ENCODE data around the gene BPIFB3. TPM values are rescaled to one million over a fixed set of nuclear protein-coding genes. Genes with fewer than 3 reads are reported as not detected.
"Not testable (repeated sequence)": the region's sequence is repeated elsewhere in the genome, so short reads cannot be mapped to it uniquely, and the experiment has no call there.

The BPIFB3 gene
- total RNA-seq, 1 donor from 2014 or later = not detected

DNA sequence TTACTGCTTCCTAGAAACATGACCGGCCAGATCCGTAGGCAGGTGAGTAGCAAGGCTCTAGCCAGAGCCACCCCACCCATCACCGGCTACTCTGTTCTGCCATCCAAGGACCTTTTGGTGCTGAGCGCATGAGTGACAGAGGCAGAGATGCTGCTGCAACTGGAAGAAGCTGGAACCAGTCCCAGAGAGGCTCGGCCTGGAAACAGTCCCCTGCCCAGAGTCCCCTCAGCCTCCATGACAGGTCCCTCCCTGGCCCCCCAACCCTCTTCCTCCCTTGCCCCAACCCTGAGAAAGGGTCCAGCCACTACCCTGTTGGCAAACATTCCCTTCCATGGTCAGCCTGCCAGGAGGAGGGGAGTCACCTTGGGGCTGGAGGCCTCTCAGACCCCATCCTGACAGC is 57.6 kb downstream of the BPIFB3 start:
- DNase-seq = no peak
- H3K4me1 Mint-ChIP-seq = no peaks in the 10 kb centered on the region
- H3K27ac Mint-ChIP-seq = no peak overlapping the region
- no peaks in the 10 kb centered on the region for H3K9me3 Mint-ChIP-seq
- no peak overlapping the region for H3K4me3 Mint-ChIP-seq
- no peaks in the 10 kb centered on the region for H3K36me3 Mint-ChIP-seq (ENCODE audit: low read depth)
- intact Hi-C loops (cut with micrococcal nuclease) = no loop called here
- H3K27me3 Mint-ChIP-seq = no peaks in the 10 kb centered on the region

DNA sequence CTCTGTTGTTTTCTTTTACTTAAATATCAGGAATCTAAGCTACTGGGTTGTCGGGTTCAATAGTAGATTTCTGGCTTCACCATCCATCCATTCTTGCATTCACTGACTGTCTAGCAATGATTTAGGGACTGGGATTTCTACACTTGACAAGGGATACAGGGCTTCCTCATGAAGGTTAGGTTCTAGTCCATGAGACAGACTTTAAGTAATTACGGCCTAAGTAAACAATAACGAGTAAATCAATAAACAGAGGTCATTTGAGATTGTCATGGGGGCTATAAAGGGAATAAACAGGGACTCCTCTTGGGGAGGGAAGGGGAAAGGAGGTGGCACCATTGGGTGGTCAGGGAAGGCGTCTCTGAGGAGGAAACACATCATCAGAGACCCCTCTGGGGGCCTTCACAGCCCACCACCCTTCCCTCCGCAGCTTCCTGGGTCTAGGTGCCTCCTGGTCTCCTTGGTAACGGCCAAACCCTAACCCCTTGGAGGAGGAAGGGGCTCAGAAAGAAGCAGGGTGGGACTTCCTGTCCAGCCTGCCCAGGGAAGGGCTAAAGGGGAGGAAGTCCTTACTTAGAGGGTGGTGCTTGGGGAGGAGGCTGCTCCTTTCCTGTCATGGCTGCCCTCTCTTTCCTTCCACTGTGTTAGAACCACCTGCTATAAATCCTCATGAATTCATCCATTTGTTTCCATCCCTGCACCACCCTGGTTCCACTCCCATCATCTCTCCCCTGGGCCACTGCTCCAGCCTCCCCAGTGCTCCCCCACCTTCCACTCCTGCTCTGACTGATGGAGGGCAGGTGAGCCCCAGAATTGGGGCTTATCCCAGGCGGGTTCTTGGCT is 59.1 kb downstream of the BPIFB3 start:
- Mint-ChIP-seq H3K36me3 (ENCODE audit: low read depth) (no peaks in the 10 kb centered on the region), H3K4me1 (no peaks in the 10 kb centered on the region), H3K9me3 (no peaks in the 10 kb centered on the region), H3K27me3 (no peaks in the 10 kb centered on the region), H3K4me3 (no peak overlapping the region), H3K27ac (no peak overlapping the region)
- no peak for DNase-seq
- intact Hi-C loops (cut with micrococcal nuclease) = no loop called here

DNA sequence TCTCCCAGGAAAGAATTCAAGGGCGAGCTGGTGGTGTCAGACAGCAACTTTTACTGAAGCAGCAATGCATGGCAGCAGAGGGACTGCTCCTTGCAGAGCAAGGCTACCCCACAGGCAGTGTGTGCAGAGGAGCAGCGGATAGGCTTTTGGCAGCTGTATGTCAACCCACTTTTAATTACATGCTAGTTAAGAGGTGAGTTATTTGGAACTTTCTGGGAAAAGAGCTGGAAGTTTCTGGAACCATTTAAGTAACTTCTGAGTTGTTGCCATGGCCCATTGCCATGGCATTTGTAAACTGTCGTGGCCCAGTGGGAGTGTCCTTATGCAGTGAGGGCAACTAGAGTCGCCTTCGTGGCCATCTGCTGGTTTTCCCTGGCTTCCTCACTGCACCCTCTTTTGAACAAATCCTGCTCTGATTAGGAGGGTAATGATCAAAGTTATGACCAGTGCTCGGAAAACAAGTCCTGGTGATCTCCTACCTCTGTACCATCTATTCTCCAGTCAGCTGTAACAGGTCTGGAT is 59.7 kb downstream of the BPIFB3 start:
- no peaks in the 10 kb centered on the region for H3K9me3 Mint-ChIP-seq
- H3K4me3 Mint-ChIP-seq = no peak overlapping the region
- H3K27me3 Mint-ChIP-seq = no peaks in the 10 kb centered on the region
- intact Hi-C loops (cut with micrococcal nuclease) = no loop called here
- DNase-seq = no peak
- no peak overlapping the region for H3K27ac Mint-ChIP-seq
- H3K36me3 Mint-ChIP-seq (ENCODE audit: low read depth) = no peaks in the 10 kb centered on the region
- no peaks in the 10 kb centered on the region for H3K4me1 Mint-ChIP-seq

DNA sequence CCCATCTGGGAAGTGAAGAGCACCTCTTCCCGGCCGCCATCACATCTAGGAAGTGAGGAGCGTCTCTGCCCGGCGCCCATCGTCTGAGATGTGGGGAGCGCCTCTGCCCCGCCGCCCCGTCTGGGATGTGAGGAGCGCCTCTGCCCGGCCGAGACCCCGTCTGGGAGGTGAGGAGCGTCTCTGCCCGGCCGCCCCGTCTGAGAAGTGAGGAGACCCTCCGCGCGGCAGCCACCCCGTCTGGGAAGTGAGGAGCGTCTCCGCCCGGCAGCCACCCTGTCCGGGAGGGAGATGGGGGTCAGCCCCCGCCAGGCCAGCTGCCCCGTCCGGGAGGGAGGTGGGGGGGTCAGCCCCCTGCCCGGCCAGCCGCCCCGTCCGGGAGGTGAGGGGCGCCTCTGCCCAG is 61.8 kb downstream of the BPIFB3 start:
- H3K4me3 Mint-ChIP-seq; H3K27me3 Mint-ChIP-seq; H3K4me1 Mint-ChIP-seq; intact Hi-C loops (cut with micrococcal nuclease); H3K27ac Mint-ChIP-seq; H3K36me3 Mint-ChIP-seq (ENCODE audit: low read depth); DNase-seq; H3K9me3 Mint-ChIP-seq: not testable (repeated sequence)

DNA sequence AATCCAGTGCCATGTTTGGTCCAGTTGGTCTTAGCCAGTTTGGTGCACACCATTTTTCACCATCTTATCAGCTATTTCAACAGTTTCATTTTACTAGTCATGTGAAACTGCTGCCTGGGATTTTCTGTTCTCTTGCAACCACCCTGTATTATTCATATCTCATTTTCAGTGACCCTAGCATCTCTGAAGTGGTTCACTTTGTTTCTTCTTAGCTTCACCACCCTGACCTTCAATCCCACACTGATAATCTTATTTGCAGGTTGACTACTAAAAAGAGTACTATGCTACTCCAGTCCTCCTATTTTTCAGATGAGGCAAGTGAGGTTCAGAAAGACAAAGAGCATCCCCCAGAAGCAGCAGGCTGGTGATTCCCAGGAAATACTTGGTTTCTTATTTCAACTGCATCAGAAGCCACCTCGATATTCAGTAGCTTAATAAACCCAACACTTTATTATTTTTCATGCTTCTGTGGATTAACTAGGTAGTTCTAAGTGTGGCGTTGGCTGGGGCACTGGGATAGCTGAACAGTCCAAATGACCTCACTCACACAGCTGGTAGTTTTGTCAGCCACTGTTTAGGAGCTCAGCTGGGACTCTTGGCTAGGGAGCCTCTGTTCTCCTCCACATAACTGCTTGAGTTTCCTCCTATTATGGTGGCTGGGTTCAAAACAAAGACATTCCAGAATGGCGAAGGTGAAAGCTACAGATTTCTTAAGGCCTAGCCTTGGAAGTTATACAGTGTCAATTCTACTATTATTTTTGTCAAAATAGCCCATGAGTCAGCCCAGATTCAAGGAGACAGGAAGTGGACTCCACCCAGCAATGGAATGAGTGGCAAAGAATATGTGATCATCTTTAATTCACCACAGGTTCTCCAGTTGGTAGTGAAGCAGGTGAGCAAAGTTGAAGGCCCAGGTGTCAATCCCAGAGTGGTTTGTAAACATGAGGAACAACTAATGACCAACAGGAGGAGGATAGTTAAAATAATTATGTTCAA is 66.3 kb downstream of the BPIFB3 start:
- no peak for DNase-seq
- intact Hi-C loops (cut with micrococcal nuclease) = no loop called here
- H3K4me3 Mint-ChIP-seq = no peak overlapping the region
- H3K36me3 Mint-ChIP-seq (ENCODE audit: low read depth) = no peaks in the 10 kb centered on the region
- peaks cover 10% of the 10 kb centered on the region for H3K4me1 Mint-ChIP-seq
- H3K27me3 Mint-ChIP-seq = no peaks in the 10 kb centered on the region
- no peak overlapping the region for H3K27ac Mint-ChIP-seq
- peaks cover 9% of the 10 kb centered on the region for H3K9me3 Mint-ChIP-seq

DNA sequence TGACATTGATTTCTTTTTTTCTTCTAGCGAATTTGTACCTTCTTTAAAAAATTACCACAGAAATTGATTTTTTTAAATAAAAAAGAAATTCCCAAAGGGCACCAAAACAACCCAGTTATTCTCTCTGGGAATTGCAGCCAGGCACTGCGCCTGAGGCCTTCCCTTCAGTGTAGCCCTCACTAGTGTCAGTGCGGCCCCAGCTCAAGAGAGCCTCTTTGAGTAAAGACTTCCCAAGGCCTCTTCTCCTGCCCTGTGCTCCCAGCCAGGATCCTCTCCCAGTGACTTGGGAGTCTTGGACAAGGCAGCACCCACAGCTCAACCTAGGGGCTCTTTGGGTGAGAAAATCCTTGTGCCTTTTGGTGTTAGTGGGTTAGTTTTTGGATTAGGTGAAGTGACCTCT is 67.2 kb downstream of the BPIFB3 start:
- no peaks in the 10 kb centered on the region for H3K36me3 Mint-ChIP-seq (ENCODE audit: low read depth)
- intact Hi-C loops (cut with micrococcal nuclease) = no loop called here
- no peaks in the 10 kb centered on the region for H3K27me3 Mint-ChIP-seq
- DNase-seq = no peak
- no peak overlapping the region for H3K4me3 Mint-ChIP-seq
- H3K27ac Mint-ChIP-seq = no peak overlapping the region
- H3K9me3 Mint-ChIP-seq = peaks cover 9% of the 10 kb centered on the region
- peaks cover 10% of the 10 kb centered on the region for H3K4me1 Mint-ChIP-seq

DNA sequence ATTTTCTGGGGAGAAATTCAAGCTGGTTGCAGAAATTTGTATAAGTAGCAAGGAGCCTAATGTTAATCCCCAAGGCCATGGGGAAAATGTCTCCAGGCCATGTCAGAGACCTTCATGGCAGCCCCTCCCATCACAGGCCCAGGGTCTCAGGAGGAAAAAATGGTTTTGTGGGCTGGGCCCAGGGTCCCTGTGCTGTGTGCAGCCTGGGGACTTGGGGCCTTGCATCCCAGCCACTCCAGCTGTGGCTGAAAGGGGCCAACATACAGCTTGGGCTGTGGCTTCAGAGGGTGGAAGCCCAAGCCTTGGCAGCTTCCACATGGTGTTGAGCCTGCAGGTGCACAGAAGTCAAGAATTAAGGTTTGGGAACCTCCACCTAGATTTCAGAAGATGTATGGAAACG is 68.6 kb downstream of the BPIFB3 start:
- H3K4me1 Mint-ChIP-seq; H3K27ac Mint-ChIP-seq; intact Hi-C loops (cut with micrococcal nuclease); H3K27me3 Mint-ChIP-seq; H3K36me3 Mint-ChIP-seq (ENCODE audit: low read depth); H3K4me3 Mint-ChIP-seq; DNase-seq; H3K9me3 Mint-ChIP-seq: not testable (repeated sequence)

Other genes starting within 250 kb of the BPIFB3 start
- 148 TPM in 2 replicates for gene MAPRE1, start 233.9 kb upstream of the BPIFB3 start, total RNA-seq
- 0.33 and 0.54 TPM in 2 replicates for gene EFCAB8, start 195.0 kb upstream of the BPIFB3 start, total RNA-seq
- gene SUN5, start 49.5 kb upstream of the BPIFB3 start, total RNA-seq = not detected in 2 replicates
- not detected in 2 replicates for gene BPIFB2, start 46.2 kb upstream of the BPIFB3 start, total RNA-seq
- gene BPIFB6, start 22.3 kb upstream of the BPIFB3 start, total RNA-seq = not detected in 2 replicates
- not detected in 2 replicates for gene BPIFB4, start 25.7 kb downstream of the BPIFB3 start, total RNA-seq
- gene BPIFA2, start 114.3 kb downstream of the BPIFB3 start, total RNA-seq = not detected in 2 replicates
- gene BPIFA3, start 163.4 kb downstream of the BPIFB3 start, total RNA-seq = not detected in 2 replicates
- gene BPIFA1, start 182.1 kb downstream of the BPIFB3 start, total RNA-seq = not detected in 2 replicates
- not detected in 2 replicates for gene BPIFB1, start 229.3 kb downstream of the BPIFB3 start, total RNA-seq

Measured in activated CD4-positive, alpha-beta T cell treated with anti-CD3 and anti-CD28 coated beads, Interleukin-2, amount 10 ng/mL, durations not matched to agents 24 days and 14 days (primary cell).